GM23338 (cell line): Measurements from ENCODE around the gene GADD45A.

ENCODE experiments used
- EZH2 ChIP-seq: fragments of 200-600 bp; sonication (generic); IDR thresholded peaks from one replicate; pipeline ENCODE4 v1.8.0; 2017; ENCODE audit warnings: antibody characterized with exemption, mild to moderate bottlenecking, low read depth; ENCODE audit not compliant: unreplicated experiment
- EZH2phosphoT487 ChIP-seq: fragments of 200-600 bp; sonication (generic); IDR thresholded peaks from one replicate; pipeline ENCODE4 v1.8.1; 2018; ENCODE audit warnings: antibody characterized with exemption; ENCODE audit not compliant: unreplicated experiment
- JUNB ChIP-seq: IDR thresholded peaks from one replicate; pipeline ENCODE4 v1.6.1; 2016; ENCODE audit warnings: antibody characterized with exemption; ENCODE audit not compliant: unreplicated experiment
- POLR2AphosphoS5 ChIP-seq: IDR thresholded peaks from 2 replicates; pipeline ENCODE4 v1.6.1; 2016; ENCODE audit warnings: antibody characterized with exemption, low read depth
- STAT1 ChIP-seq: IDR thresholded peaks from one replicate; pipeline ENCODE4 v1.6.1; 2016; ENCODE audit warnings: antibody characterized with exemption; ENCODE audit not compliant: unreplicated experiment
- ZNF331 ChIP-seq: fragments of 250-450 bp; sonication (Bioruptor Pico); IDR thresholded peaks from 2 replicates; pipeline ENCODE4 v1.5.0; 2020; ENCODE audit warnings: low read depth, mild to moderate bottlenecking, moderate library complexity
- TF ChIP-seq, protein P1 (sequence below), 2 experiments: fragments of 200-600 bp in 1 of 2; sonication (generic) in 1 of 2; conservative IDR thresholded peaks; 2 replicates each; pipeline versions ENCODE4 v1.5.1 to v1.6.1; 2016 to 2017; ENCODE audit warnings: antibody characterized with exemption in 2 of 2, low read depth in 2 of 2, mild to moderate bottlenecking in 2 of 2, moderate library complexity in 1 of 2
- TF ChIP-seq, protein P2 (sequence below): IDR thresholded peaks from 2 replicates; pipeline ENCODE4 v1.6.1; 2016; ENCODE audit warnings: antibody characterized with exemption
- TF ChIP-seq, protein P3 (sequence below): IDR thresholded peaks from one replicate; pipeline ENCODE4 v1.6.1; 2018; ENCODE audit warnings: antibody characterized with exemption; ENCODE audit not compliant: unreplicated experiment

DNA sequence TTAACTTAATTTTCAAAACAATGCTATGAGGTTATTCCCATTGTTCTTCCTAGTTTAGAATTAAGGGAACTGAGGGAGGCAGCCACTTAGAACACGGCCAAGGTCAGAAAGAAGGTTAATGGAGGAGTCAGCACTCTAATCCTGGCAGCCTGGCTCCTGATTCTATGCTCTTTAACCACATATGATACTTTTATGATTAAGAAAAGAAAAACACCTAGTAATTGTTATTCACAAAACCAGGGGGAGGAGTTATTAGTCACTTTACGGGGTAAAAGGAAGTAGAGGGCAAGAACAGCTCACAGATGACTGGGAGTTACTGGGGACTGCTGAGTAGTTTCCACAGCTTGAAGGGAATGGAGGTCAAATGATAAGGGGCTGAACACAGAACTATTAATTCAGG, 38.6 kb downstream of the GADD45A start:
- TF ChIP-seq, protein P1, sequence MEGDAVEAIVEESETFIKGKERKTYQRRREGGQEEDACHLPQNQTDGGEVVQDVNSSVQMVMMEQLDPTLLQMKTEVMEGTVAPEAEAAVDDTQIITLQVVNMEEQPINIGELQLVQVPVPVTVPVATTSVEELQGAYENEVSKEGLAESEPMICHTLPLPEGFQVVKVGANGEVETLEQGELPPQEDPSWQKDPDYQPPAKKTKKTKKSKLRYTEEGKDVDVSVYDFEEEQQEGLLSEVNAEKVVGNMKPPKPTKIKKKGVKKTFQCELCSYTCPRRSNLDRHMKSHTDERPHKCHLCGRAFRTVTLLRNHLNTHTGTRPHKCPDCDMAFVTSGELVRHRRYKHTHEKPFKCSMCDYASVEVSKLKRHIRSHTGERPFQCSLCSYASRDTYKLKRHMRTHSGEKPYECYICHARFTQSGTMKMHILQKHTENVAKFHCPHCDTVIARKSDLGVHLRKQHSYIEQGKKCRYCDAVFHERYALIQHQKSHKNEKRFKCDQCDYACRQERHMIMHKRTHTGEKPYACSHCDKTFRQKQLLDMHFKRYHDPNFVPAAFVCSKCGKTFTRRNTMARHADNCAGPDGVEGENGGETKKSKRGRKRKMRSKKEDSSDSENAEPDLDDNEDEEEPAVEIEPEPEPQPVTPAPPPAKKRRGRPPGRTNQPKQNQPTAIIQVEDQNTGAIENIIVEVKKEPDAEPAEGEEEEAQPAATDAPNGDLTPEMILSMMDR (conservative IDR thresholded peaks at IDR 0.05; ENCODE audit: low read depth in 2 of 2) = no peak
- TF ChIP-seq ZNF331 (no peak), STAT1 (no peak), EZH2 (no peak), POLR2AphosphoS5 (no peak), JUNB (no peak), EZH2phosphoT487 (no peak)
- TF ChIP-seq, protein P2, sequence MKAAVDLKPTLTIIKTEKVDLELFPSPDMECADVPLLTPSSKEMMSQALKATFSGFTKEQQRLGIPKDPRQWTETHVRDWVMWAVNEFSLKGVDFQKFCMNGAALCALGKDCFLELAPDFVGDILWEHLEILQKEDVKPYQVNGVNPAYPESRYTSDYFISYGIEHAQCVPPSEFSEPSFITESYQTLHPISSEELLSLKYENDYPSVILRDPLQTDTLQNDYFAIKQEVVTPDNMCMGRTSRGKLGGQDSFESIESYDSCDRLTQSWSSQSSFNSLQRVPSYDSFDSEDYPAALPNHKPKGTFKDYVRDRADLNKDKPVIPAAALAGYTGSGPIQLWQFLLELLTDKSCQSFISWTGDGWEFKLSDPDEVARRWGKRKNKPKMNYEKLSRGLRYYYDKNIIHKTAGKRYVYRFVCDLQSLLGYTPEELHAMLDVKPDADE = no peak
- TF ChIP-seq, protein P3, sequence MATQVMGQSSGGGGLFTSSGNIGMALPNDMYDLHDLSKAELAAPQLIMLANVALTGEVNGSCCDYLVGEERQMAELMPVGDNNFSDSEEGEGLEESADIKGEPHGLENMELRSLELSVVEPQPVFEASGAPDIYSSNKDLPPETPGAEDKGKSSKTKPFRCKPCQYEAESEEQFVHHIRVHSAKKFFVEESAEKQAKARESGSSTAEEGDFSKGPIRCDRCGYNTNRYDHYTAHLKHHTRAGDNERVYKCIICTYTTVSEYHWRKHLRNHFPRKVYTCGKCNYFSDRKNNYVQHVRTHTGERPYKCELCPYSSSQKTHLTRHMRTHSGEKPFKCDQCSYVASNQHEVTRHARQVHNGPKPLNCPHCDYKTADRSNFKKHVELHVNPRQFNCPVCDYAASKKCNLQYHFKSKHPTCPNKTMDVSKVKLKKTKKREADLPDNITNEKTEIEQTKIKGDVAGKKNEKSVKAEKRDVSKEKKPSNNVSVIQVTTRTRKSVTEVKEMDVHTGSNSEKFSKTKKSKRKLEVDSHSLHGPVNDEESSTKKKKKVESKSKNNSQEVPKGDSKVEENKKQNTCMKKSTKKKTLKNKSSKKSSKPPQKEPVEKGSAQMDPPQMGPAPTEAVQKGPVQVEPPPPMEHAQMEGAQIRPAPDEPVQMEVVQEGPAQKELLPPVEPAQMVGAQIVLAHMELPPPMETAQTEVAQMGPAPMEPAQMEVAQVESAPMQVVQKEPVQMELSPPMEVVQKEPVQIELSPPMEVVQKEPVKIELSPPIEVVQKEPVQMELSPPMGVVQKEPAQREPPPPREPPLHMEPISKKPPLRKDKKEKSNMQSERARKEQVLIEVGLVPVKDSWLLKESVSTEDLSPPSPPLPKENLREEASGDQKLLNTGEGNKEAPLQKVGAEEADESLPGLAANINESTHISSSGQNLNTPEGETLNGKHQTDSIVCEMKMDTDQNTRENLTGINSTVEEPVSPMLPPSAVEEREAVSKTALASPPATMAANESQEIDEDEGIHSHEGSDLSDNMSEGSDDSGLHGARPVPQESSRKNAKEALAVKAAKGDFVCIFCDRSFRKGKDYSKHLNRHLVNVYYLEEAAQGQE = no peak
